ENCODE measurements around the gene KYNU. TPM values are rescaled to one million over a fixed set of nuclear protein-coding genes. Genes with fewer than 3 reads are reported as not detected.
A peak's percentile ranks its signal among the peaks of the same experiment; 100 is the strongest.

The KYNU gene
- total RNA-seq, 1 donor from 2014 or later, result 30.3 TPM

DNA sequence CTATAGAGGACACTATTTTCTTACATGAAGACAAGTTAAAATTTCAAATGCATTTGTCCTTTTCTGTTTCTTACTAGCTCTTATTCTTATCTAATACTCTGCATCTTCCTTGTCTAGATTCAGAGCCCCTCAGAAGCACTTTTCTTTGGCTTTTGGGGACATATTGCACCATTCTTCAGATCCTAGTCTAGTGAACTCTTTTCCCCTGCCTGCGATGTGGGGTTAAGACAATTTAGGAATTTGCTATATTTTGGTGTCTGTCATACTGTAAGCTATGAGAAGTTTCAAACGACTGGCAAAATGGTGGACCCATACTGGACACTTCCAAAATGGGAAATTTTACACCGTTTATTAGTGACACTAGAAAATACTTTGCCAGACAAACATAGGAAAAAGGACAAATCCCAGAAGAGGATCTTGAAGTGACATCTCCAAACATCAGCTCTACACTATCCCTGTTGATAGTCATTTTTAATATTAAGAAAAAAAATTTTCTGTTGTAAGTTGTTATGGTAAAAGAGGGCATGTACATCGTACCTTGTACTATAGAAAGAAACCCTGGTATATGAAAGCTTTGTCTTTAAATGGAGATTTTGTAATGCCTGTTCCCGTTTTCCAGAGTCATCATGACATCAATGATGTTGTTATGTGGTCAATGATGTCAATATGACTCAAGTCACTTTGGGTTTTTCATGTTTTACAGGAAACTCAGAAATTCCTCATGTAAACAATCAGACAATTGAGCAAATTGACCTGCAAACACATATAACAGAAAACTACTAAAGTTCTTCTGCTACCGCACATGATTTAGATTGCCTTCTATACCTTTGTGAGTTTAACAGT is 4.4 kb upstream of the KYNU start:
- no peaks in the 10 kb centered on the region for H3K27me3 ChIP-seq (ENCODE audit: control insufficient read depth, insufficient read depth, low read length)
- DNase-seq (ENCODE audit: low read depth) (peak; percentile 98), FAIRE-seq (no peak)
- TF ChIP-seq, protein P1, sequence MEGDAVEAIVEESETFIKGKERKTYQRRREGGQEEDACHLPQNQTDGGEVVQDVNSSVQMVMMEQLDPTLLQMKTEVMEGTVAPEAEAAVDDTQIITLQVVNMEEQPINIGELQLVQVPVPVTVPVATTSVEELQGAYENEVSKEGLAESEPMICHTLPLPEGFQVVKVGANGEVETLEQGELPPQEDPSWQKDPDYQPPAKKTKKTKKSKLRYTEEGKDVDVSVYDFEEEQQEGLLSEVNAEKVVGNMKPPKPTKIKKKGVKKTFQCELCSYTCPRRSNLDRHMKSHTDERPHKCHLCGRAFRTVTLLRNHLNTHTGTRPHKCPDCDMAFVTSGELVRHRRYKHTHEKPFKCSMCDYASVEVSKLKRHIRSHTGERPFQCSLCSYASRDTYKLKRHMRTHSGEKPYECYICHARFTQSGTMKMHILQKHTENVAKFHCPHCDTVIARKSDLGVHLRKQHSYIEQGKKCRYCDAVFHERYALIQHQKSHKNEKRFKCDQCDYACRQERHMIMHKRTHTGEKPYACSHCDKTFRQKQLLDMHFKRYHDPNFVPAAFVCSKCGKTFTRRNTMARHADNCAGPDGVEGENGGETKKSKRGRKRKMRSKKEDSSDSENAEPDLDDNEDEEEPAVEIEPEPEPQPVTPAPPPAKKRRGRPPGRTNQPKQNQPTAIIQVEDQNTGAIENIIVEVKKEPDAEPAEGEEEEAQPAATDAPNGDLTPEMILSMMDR (IDR thresholded peaks at IDR 0.05; ENCODE audit: insufficient read depth, low read length, severe bottlenecking), result no peak
- H3K36me3 ChIP-seq (ENCODE audit: control insufficient read depth, insufficient read depth, low read length), result no peaks in the 10 kb centered on the region
- no peak overlapping the region for H3K4me3 ChIP-seq (ENCODE audit: low read depth, low read length)

DNA sequence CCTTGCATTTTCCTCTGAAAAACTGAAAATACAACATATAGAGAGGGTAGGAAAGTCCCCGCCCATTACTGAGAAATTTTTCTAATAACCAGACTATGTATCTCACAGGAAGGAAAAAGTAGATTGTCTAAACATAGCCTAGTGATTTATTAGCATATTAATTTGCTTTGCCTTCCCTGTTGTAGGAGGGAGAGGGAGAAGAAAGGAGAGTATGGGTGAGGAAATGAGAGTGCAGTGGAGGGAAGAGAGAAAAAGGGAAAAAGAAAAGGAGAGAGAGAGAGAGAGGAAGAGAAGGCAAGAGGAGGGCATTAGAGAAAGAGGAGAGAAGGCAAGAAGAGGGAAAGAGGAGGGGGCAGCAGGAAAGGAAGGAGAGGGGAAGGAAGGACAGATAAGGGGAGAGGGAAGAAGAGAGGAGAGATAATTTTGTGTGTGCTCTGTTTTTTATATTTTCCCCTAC is 3.6 kb upstream of the KYNU start:
- TF ChIP-seq, protein P1 (IDR thresholded peaks at IDR 0.05; ENCODE audit: insufficient read depth, low read length, severe bottlenecking), result no peak
- H3K4me3 ChIP-seq (ENCODE audit: low read depth, low read length), result no peak overlapping the region
- DNase-seq (ENCODE audit: low read depth), result no peak
- FAIRE-seq, result no peak
- no peaks in the 10 kb centered on the region for H3K36me3 ChIP-seq (ENCODE audit: control insufficient read depth, insufficient read depth, low read length)
- H3K27me3 ChIP-seq (ENCODE audit: control insufficient read depth, insufficient read depth, low read length), result no peaks in the 10 kb centered on the region

DNA sequence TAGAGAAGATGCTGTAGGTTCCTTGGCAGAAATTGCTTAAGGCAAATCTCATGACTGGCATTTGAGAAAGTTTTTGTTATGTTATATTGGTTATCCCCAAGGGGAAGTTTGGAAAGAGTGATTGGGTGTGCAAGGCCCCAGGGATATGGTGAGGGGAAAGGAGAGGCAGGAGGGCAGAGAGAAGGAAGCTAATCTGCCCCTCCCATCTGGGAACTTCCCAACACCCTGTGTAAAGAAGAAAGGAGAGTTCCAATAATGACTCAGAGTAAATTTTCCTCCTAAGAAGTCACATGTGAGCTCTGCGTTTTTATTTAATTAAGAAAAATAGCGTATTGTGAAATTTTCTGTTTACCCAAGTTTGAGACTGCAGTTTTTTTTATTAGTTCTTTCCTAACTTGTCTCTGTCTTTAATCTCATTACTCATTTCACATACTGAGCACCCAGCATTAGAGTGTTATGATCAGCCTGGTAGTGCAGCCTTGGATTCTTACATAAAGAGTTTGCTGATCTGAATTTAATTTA is 3.1 kb upstream of the KYNU start:
- FAIRE-seq, result no peak
- TF ChIP-seq, protein P1 (IDR thresholded peaks at IDR 0.05; ENCODE audit: insufficient read depth, low read length, severe bottlenecking), result no peak
- no peaks in the 10 kb centered on the region for H3K27me3 ChIP-seq (ENCODE audit: control insufficient read depth, insufficient read depth, low read length)
- DNase-seq (ENCODE audit: low read depth), result peak; percentile 100
- H3K4me3 ChIP-seq (ENCODE audit: low read depth, low read length), result no peak overlapping the region
- H3K36me3 ChIP-seq (ENCODE audit: control insufficient read depth, insufficient read depth, low read length), result no peaks in the 10 kb centered on the region

DNA sequence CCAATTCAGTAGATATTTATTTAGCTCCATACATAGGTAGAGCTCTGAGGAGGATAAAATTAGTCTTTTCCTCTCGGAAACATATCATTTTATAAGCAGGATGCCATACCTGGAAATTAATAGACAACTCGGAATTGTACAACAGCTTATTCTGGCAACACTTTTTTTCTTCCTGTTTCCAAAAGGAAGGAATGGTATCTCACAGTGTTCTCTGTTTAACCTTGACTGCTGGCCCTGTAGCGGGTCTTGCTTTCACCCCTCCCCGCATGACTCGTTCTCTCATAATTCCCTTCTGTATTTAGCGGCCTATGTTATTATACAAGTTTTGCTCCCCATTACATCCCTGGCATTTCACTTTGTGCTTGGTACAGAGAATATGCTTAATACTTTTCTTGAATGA is 2.5 kb upstream of the KYNU start:
- H3K36me3 ChIP-seq (ENCODE audit: control insufficient read depth, insufficient read depth, low read length), result no peaks in the 10 kb centered on the region
- H3K4me3 ChIP-seq (ENCODE audit: low read depth, low read length), result no peak overlapping the region
- DNase-seq (ENCODE audit: low read depth) (peak; percentile 41), FAIRE-seq (no peak)
- H3K27me3 ChIP-seq (ENCODE audit: control insufficient read depth, insufficient read depth, low read length), result no peaks in the 10 kb centered on the region
- TF ChIP-seq, protein P1 (IDR thresholded peaks at IDR 0.05; ENCODE audit: insufficient read depth, low read length, severe bottlenecking), result no peak

DNA sequence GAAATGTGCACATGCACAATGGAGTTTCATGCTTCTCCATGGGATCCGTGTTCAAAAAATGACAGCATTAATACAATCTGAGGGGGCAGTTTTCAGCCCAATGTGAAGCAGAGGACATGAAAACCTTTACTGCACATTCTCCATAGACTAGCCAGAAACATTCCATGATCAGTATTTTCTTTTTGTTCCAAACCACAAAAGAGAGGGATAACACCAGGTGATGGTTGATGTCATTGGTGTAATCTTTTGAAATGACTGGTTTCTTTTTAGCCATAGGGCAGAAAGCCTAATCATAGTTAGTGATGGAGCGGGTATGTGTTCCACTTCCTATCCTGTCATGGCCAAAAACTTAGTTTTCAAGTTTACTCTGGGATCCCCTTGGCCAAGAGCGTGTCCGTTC is 1.8 kb upstream of the KYNU start:
- peak; percentile 84 for DNase-seq (ENCODE audit: low read depth)
- TF ChIP-seq, protein P1 (IDR thresholded peaks at IDR 0.05; ENCODE audit: insufficient read depth, low read length, severe bottlenecking), result no peak
- no peaks in the 10 kb centered on the region for H3K27me3 ChIP-seq (ENCODE audit: control insufficient read depth, insufficient read depth, low read length)
- no peaks in the 10 kb centered on the region for H3K36me3 ChIP-seq (ENCODE audit: control insufficient read depth, insufficient read depth, low read length)
- no peak overlapping the region for H3K4me3 ChIP-seq (ENCODE audit: low read depth, low read length)
- FAIRE-seq, result no peak
